OCI-M2 (cell line): ENCODE measurements around the gene C14orf132.

Experiments
- DNase-seq: peaks from one replicate; lab custom pipeline; 2025; ENCODE audit not compliant: unreplicated experiment; lab: John Stamatoyannopoulos, UW

Gene C14orf132

GRCh38 chr14:96096639-96097610 is 57.8 kb downstream of the C14orf132 start:
- no peak for DNase-seq

- DNase-seq, result no peak
These were observed 58.6 kb downstream of the C14orf132 start for GRCh38 chr14:96097752-96098151.

GRCh38 chr14:96098309-96098998 is 59.3 kb downstream of the C14orf132 start:
- DNase-seq, result no peak

- no peak for DNase-seq
These were observed 59.8 kb downstream of the C14orf132 start for GRCh38 chr14:96098999-96099335.

- peak; percentile 10 for DNase-seq
These were observed 61.3 kb downstream of the C14orf132 start for GRCh38 chr14:96100161-96101064.

GRCh38 chr14:96102081-96102856 is 63.1 kb downstream of the C14orf132 start:
- no peak for DNase-seq

- no peak for DNase-seq
These were observed 63.9 kb downstream of the C14orf132 start for GRCh38 chr14:96103075-96103474.

- DNase-seq, result no peak
These were observed 64.6 kb downstream of the C14orf132 start for GRCh38 chr14:96103560-96104460.

GRCh38 chr14:96104469-96105057 is 65.4 kb downstream of the C14orf132 start:
- DNase-seq, result no peak

- DNase-seq, result no peak
These were observed 66.1 kb downstream of the C14orf132 start for GRCh38 chr14:96105089-96105925.

- no peak for DNase-seq
These were observed 66.8 kb downstream of the C14orf132 start for GRCh38 chr14:96105926-96106441.

- no peak for DNase-seq
These were observed 67.7 kb downstream of the C14orf132 start for GRCh38 chr14:96106891-96107290.

- no peak for DNase-seq
These were observed 69.1 kb downstream of the C14orf132 start for GRCh38 chr14:96108061-96108795.

GRCh38 chr14:96108911-96109310 is 69.7 kb downstream of the C14orf132 start:
- no peak for DNase-seq

GRCh38 chr14:96109596-96110355 is 70.6 kb downstream of the C14orf132 start:
- DNase-seq, result no peak

GRCh38 chr14:96112032-96112431 is 72.9 kb downstream of the C14orf132 start:
- DNase-seq, result no peak
